GM12801 (cell line): ENCODE measurements around the gene GPC6.

Experiments
- CTCF ChIP-seq: IDR thresholded peaks from one replicate; pipeline ENCODE4 v1.5.1; 2011; ENCODE audit warnings: control low read depth; ENCODE audit not compliant: insufficient read length; ENCODE audit errors: extremely low read depth

GPC6 gene

GRCh38 chr13:94198681-94199080 is 972.1 kb downstream of the GPC6 start:
- TF ChIP-seq CTCF: no peak

GRCh38 chr13:94199135-94199534 is 972.5 kb downstream of the GPC6 start:
- no peak for TF ChIP-seq CTCF

- no peak for TF ChIP-seq CTCF
These were observed 974.4 kb downstream of the GPC6 start for GRCh38 chr13:94201022-94201421.

GRCh38 chr13:94204163-94204562 is 977.6 kb downstream of the GPC6 start:
- TF ChIP-seq CTCF: no peak

- TF ChIP-seq CTCF: no peak
These were observed 978.3 kb downstream of the GPC6 start for GRCh38 chr13:94204946-94205345.

- TF ChIP-seq CTCF: no peak
These were observed 979.3 kb downstream of the GPC6 start for GRCh38 chr13:94205896-94206295.

- TF ChIP-seq CTCF: no peak
These were observed 982.5 kb downstream of the GPC6 start for GRCh38 chr13:94209117-94209516.

- TF ChIP-seq CTCF: no peak
These were observed 984.2 kb downstream of the GPC6 start for GRCh38 chr13:94210816-94211215.
